K562 (cell line): ENCODE results near the gene GZMM. TPM values are rescaled to one million over a fixed set of nuclear protein-coding genes. Genes with fewer than 3 reads are reported as not detected.
A peak's percentile ranks its signal among the peaks of the same experiment; 100 is the strongest.

Source experiments
- ATAC-seq: fragments of 200-7000 bp; cut with Tn5 transposase; 3 replicates; pipeline ENCODE4 v1.9.1; 2020; ENCODE audit warnings: moderate library complexity
- BruUV-seq: library from RNA; stranded (reverse); fragments of 400-500 nt; replicated peaks from 2 replicates; lab custom pipeline; 2021; lab: Mats Ljungman, UMichigan
- CTCF ChIA-PET: fragments of 300-600 bp; formaldehyde crosslinking; extraction: SDS; loops from one replicate; lab custom pipeline; 2021; ENCODE audit warnings: low intra/inter-chr PET ratio; lab: Yijun Ruan, JAX
- POLR2A ChIA-PET: fragments of 300-600, 350-650 bp; sonication (Branson Sonifier 250); formaldehyde crosslinking; extraction: SDS; loops from one replicate; lab custom pipeline; 2021; ENCODE audit warnings: antibody characterized with exemption, inconsistent platforms; lab: Yijun Ruan, JAX
- DNase-seq, 4 experiments: peaks; one replicate each; pipeline versions ENCODE4 v3.0.0 to v3.0.0-alpha.2; 2011 to 2018; ENCODE audit warnings: low spot score in 3 of 4, mixed read lengths in 3 of 4; ENCODE audit errors: extremely low read depth in 1 of 4
- FAIRE-seq: peaks from 2 replicates; lab custom pipeline; 2011; peaks lifted over from hg19 to GRCh38; lab: Jason Lieb, UNC
- H2AFZ ChIP-seq: 2 replicates; pipeline ENCODE4 v1.6.0; 2011; ENCODE audit warnings: low read depth, low read length, control low read depth, inconsistent platforms
- H3K27ac ChIP-seq: fragments of 200-600 bp; 3 replicates; pipeline ENCODE4 v1.8.0; 2011; ENCODE audit warnings: low read depth, mild to moderate bottlenecking, control low read depth, inconsistent platforms, low read length, moderate library complexity, mixed read lengths; ENCODE audit errors: extremely low read depth
- H3K27me3 ChIP-seq, 2 experiments: fragments of 300-600 bp in 1 of 2; 2 replicates in 1 of 2; 3 replicates in 1 of 2; pipeline versions ENCODE4 v1.6.0 to v1.8.0; 2011; ENCODE audit warnings: inconsistent platforms in 2 of 2, low read length in 2 of 2, mild to moderate bottlenecking in 1 of 2, mixed read lengths in 1 of 2, moderate library complexity in 1 of 2; ENCODE audit not compliant: control insufficient read depth in 2 of 2, insufficient read depth in 2 of 2
- H3K36me3 ChIP-seq: fragments of 300-600 bp; 3 replicates; pipeline ENCODE4 v1.8.0; 2011; ENCODE audit warnings: mild to moderate bottlenecking, low read length, inconsistent platforms; ENCODE audit not compliant: control insufficient read depth, insufficient read depth
- H3K4me1 ChIP-seq, 2 experiments: fragments of 200-600 bp in 1 of 2; replicated peaks in 1 of 2; 2 replicates in 1 of 2; 3 replicates in 1 of 2; pipeline versions ENCODE4 v1.5.1 to v1.8.0; 2011; ENCODE audit warnings: inconsistent platforms in 2 of 2, low read length in 2 of 2, mild to moderate bottlenecking in 1 of 2, mixed read lengths in 1 of 2, moderate library complexity in 1 of 2; ENCODE audit not compliant: control insufficient read depth in 2 of 2, insufficient read depth in 2 of 2
- H3K4me2 ChIP-seq: 2 replicates; pipeline ENCODE4 v1.6.1; 2011; ENCODE audit warnings: low read length, control low read depth, inconsistent platforms, mixed read lengths; ENCODE audit not compliant: insufficient read depth
- H3K4me3 ChIP-seq: fragments of 200-600 bp; sonication (generic), shearing (Covaris generic); 2 replicates; pipeline ENCODE4 v1.5.1; 2016; ENCODE audit warnings: control low read depth, inconsistent platforms
- H3K79me2 ChIP-seq: fragments of 200-600 bp; 3 replicates; pipeline ENCODE4 v1.8.0; 2011; ENCODE audit warnings: low read length, inconsistent platforms; ENCODE audit not compliant: control insufficient read depth, insufficient read depth
- H3K9ac ChIP-seq, 2 experiments: 2 replicates each; pipeline versions ENCODE4 v1.6.0 to v1.6.1; 2011; ENCODE audit warnings: low read depth in 2 of 2, low read length in 2 of 2, control low read depth in 1 of 2, inconsistent platforms in 1 of 2, mild to moderate bottlenecking in 1 of 2, mixed read lengths in 1 of 2; ENCODE audit not compliant: insufficient read depth in 1 of 2
- H3K9me1 ChIP-seq: one replicate; pipeline ENCODE4 v1.6.0; 2011; ENCODE audit warnings: inconsistent platforms, mild to moderate bottlenecking, low read length, moderate library complexity; ENCODE audit not compliant: control insufficient read depth, insufficient read depth
- H3K9me3 ChIP-seq: replicated peaks from 2 replicates; pipeline ENCODE4 v1.5.1; 2011; ENCODE audit warnings: low read depth, low read length, inconsistent platforms; ENCODE audit not compliant: control insufficient read depth, insufficient read depth
- H4K20me1 ChIP-seq: replicated peaks from 2 replicates; pipeline ENCODE4 v1.6.1; 2011; ENCODE audit warnings: low read length, inconsistent platforms, mixed read lengths; ENCODE audit not compliant: control insufficient read depth, insufficient read depth
- ADNP ChIP-seq: fragments of 200-800 bp; sonication (Bioruptor generic); IDR thresholded peaks from 2 replicates; pipeline ENCODE4 v1.6.1; 2016; ENCODE audit warnings: missing genetic modification characterization, missing compliant biosample characterization
- CREB1 ChIP-seq, 2 experiments: sonication (generic) in 1 of 2; formaldehyde crosslinking in 1 of 2; IDR thresholded peaks; 2 replicates each; pipeline versions ENCODE4 v1.6.1 to v1.8.0; 2012 to 2022; ENCODE audit warnings: inconsistent platforms in 1 of 2, mild to moderate bottlenecking in 1 of 2, missing genetic modification reagents in 1 of 2, moderate library complexity in 1 of 2
- PRPF4 ChIP-seq: fragments of 200-400 bp; formaldehyde crosslinking; IDR thresholded peaks from one replicate; pipeline ENCODE4 v1.6.1; 2017; ENCODE audit warnings: low read length, low read depth, mild to moderate bottlenecking; ENCODE audit not compliant: insufficient read depth, poor library complexity, severe bottlenecking
- ZBTB1 ChIP-seq: sonication (generic); formaldehyde crosslinking; IDR thresholded peaks from 2 replicates; pipeline ENCODE4 v1.8.1; 2023; ENCODE audit warnings: missing genetic modification reagents, low read depth, mild to moderate bottlenecking, borderline replicate concordance
- WGBS: fragments of 100-300 bp; shearing (Covaris generic); methylation state at CpG from one replicate; pipeline ENCODE4 v1.1.6; 2016; ENCODE audit warnings: low coverage, mixed read lengths; ENCODE audit not compliant: insufficient coverage; ENCODE audit errors: missing lambda C conversion rate; 5-methylcytosine and 5-hydroxymethylcytosine counted together
- in situ Hi-C: fragments of 300-500 bp; cut with MboI; formaldehyde crosslinking; loops from 4 replicates; pipeline ENCODE4 v1.15.0; 2018; ENCODE audit warnings: inconsistent platforms, mixed read lengths
- intact Hi-C: fragments of 100-400 bp; cut with micrococcal nuclease; formaldehyde crosslinking; loops from 2 replicates; pipeline ENCODE4 v1.14.2; 2022
- polyA plus RNA-seq, 8 experiments: library from polyadenylated mRNA; depleted of rRNA in 4 of 8; stranded (reverse) in 5 of 8; unstranded in 3 of 8; fragments of >200 nt; fragmentation: Nextera tagmentation in 2 of 8; fragmentation: Illumina TruSeq in 1 of 8; extraction: Ambion mirVana in 2 of 8; extraction: Trizol in 1 of 8; gene quantifications; 2 replicates each; pipeline versions ENCODE4 v1.2.1 to v1.2.3, GENCODE V29; 2011 to 2014; ENCODE audit warnings: inconsistent platforms in 1 of 8, missing spikeins in 1 of 8
- total RNA-seq, 7 experiments: library from RNA; depleted of rRNA in 6 of 7; stranded (reverse); fragments of >200 nt in 6 of 7; fragmentation: Illumina TruSeq in 2 of 7; extraction: Trizol in 2 of 7; gene quantifications; 2 replicates each; pipeline versions ENCODE4 v1.2.1 to v1.2.3, GENCODE V29; 2011 to 2021; ENCODE audit warnings: low replicate concordance in 1 of 7

Gene GZMM
- total and polyA plus RNA-seq, 9 of the 15 experiments (the other 6 are each of a cell fraction or from before 2014, with no cell fraction given) = 0.08 to 2.6 (median 0.70) TPM; not detected in 2

- Histone ChIP-seq H3K9ac (no peak within 1 kb of the TSS), H4K20me1 (no peaks in the 10 kb centered on the region), H3K4me1 (peaks cover 0 to 58% of the 10 kb centered on the region in 2 experiments; a peak in 3 of 5 replicates), H3K27ac (no peak within 1 kb of the TSS), H2AFZ (0 out of 2 replicates have a peak within 1 kb of the TSS, but pooled peaks have one; percentile 38), H3K27me3 (no peaks in the 10 kb centered on the region), H3K9me1 (no peaks in the 10 kb centered on the region), H3K36me3 (no peaks in the 10 kb centered on the region), H3K9me3 (no peaks in the 10 kb centered on the region), H3K4me2 (peak within 1 kb of the TSS; percentile 12; the same call in 1 of the 2 replicates), H3K4me3 (no peak within 1 kb of the TSS), H3K79me2 (no peaks in the 10 kb centered on the region)
- BruUV-seq = no TSS peak
- intact Hi-C loops = no loop called here
- TF ChIP-seq CREB1 (IDR thresholded peaks at IDR 0.05) = no peak
- TF ChIP-seq CREB1 (CRISPR knock-in tag; IDR thresholded peaks at IDR 0.05) = 0 out of 2 replicates have a peak, but pooled peaks have one; percentile 24
- 0 out of 2 replicates have a peak, but pooled peaks have one; percentile 7 for TF ChIP-seq ZBTB1 (CRISPR knock-in tag)
- TF ChIP-seq PRPF4 = no peak
- TF ChIP-seq ADNP (tag) = peak; percentile 69
- WGBS = 52% methylated on average over 17 of the region's 33 CpGs
- ATAC-seq (no peak), FAIRE-seq (no peak), DNase-seq (no peak)
- CTCF ChIA-PET = no interaction called here
- in situ Hi-C loops = no loop called here
- POLR2A ChIA-PET = interaction anchor here (1.8 kb wide), 1 partner anchor 10 kb away, joined by 6 read pairs; no protein-coding TSS in a partner anchor
Measured at GRCh38 chr19:496112-496665, 47.7 kb upstream of the GZMM start, which contains the start of gene MADCAM1. Gene MADCAM1, plus strand, starts transcription at chr19:496486. Its CDS starts 14 bp downstream, at chr19:496500.
